ENCODE measurements around the gene LYSMD3. TPM values are rescaled to one million over a fixed set of nuclear protein-coding genes. Genes with fewer than 3 reads are reported as not detected.

The LYSMD3 gene
- polyA plus RNA-seq, 1 experiment, result 25.8 TPM

- Histone ChIP-seq H3K27me3 (ENCODE audit: control insufficient read depth, insufficient read depth, low read length) (peaks cover 20% of the 10 kb centered on the region), H3K9me3 (ENCODE audit: control insufficient read depth, insufficient read depth, low read length) (no peaks in the 10 kb centered on the region), H3K4me3 (ENCODE audit: low read depth, low read length) (no peak overlapping the region), H3K27ac (ENCODE audit: low read depth, low read length) (no peak overlapping the region)
- ChIA-PET CTCF (interaction anchor here (0.5 to 1.4 kb wide), 2 partner anchors 53 to 121 kb away, joined by 3 to 5 read pairs; no protein-coding TSS in a partner anchor), POLR2A (no interaction called here)
- DNase-seq (ENCODE audit: low read depth, low spot score), result no peak
- no peak for TF ChIP-seq CTCF (IDR thresholded peaks at IDR 0.05; ENCODE audit: low read depth, low read length)
Observed at GRCh38 chr5:90560771-90561170, 31.4 kb upstream of the LYSMD3 start.

GRCh38 chr5:90558344-90559192 lies 29.2 kb upstream of the LYSMD3 start, which contains the start of gene ADGRV1:
ADGRV1 (plus strand) TSS chr5:90558797; CDS start chr5:90558896, 99 bp downstream.
- no peaks in the 10 kb centered on the region for H3K9me3 ChIP-seq (ENCODE audit: control insufficient read depth, insufficient read depth, low read length)
- no peak within 1 kb of the TSS for H3K27ac ChIP-seq (ENCODE audit: low read depth, low read length)
- peaks cover 20% of the 10 kb centered on the region for H3K27me3 ChIP-seq (ENCODE audit: control insufficient read depth, insufficient read depth, low read length)
- peak within 1 kb of the TSS; percentile 31 for H3K4me3 ChIP-seq (ENCODE audit: low read depth, low read length)
- ChIA-PET CTCF (no interaction called here), POLR2A (no interaction called here)
- no peak for DNase-seq (ENCODE audit: low read depth, low spot score)
- no peak for TF ChIP-seq CTCF (IDR thresholded peaks at IDR 0.05; ENCODE audit: low read depth, low read length)

DNA sequence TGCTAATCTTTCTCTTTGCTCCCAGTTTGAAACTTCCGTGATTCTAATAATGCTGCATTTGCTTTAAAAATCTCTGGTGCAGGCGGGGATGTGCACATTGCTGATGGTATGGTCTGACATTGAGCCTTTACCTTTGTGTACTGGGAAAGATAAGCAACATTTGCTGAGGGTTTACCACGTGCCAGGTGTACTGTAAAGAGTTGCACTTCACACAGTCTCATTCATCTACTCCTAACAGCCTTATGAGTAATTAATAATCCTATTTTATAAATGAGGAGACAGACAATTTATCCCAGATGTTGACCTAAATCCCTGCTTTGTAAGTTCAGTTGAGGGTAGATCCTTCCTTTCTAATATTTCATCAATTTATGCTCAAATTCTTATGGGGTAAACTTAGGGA lies 28.5 kb upstream of the LYSMD3 start:
- no peak for TF ChIP-seq CTCF (IDR thresholded peaks at IDR 0.05; ENCODE audit: low read depth, low read length)
- no peak overlapping the region for H3K27ac ChIP-seq (ENCODE audit: low read depth, low read length)
- H3K27me3 ChIP-seq (ENCODE audit: control insufficient read depth, insufficient read depth, low read length), result peaks cover 20% of the 10 kb centered on the region
- ChIA-PET POLR2A (no interaction called here), CTCF (interaction anchor here (0.8 to 1.1 kb wide), 2 partner anchors 28 to 226 kb away, joined by 3 read pairs; no protein-coding TSS in a partner anchor)
- H3K4me3 ChIP-seq (ENCODE audit: low read depth, low read length), result no peak overlapping the region
- no peak for DNase-seq (ENCODE audit: low read depth, low spot score)
- no peaks in the 10 kb centered on the region for H3K9me3 ChIP-seq (ENCODE audit: control insufficient read depth, insufficient read depth, low read length)

GRCh38 chr5:90557391-90557790 lies 28.0 kb upstream of the LYSMD3 start:
- DNase-seq (ENCODE audit: low read depth, low spot score), result no peak
- Histone ChIP-seq H3K9me3 (ENCODE audit: control insufficient read depth, insufficient read depth, low read length) (no peaks in the 10 kb centered on the region), H3K4me3 (ENCODE audit: low read depth, low read length) (no peak overlapping the region), H3K27me3 (ENCODE audit: control insufficient read depth, insufficient read depth, low read length) (peaks cover 20% of the 10 kb centered on the region), H3K27ac (ENCODE audit: low read depth, low read length) (no peak overlapping the region)
- ChIA-PET POLR2A (no interaction called here), CTCF (interaction anchor here (0.8 to 1.1 kb wide), 2 partner anchors 27 to 227 kb away, joined by 3 read pairs; no protein-coding TSS in a partner anchor)
- TF ChIP-seq CTCF (IDR thresholded peaks at IDR 0.05; ENCODE audit: low read depth, low read length), result no peak

DNA sequence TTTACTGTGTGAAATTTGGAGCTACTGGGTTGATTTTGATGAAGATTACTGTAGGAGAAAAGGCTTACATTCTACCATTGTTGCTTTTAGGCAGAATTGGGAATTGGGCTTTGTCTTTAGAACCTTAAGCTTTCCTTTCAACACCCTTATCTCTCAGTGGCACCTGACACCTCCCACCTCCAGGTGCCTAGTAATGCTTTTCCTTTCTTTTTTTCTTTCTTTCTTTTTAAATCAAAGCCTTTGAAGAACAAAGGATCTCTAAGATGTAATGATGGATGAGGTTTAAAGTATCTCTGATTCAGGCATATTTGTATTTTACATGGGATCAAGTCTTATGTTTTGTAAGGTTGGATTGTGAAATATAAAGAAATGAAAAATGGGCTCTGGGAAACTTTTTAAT lies 26.3 kb upstream of the LYSMD3 start:
- no peak overlapping the region for H3K27ac ChIP-seq (ENCODE audit: low read depth, low read length)
- DNase-seq (ENCODE audit: low read depth, low spot score), result no peak
- POLR2A ChIA-PET, result no interaction called here
- no peak for TF ChIP-seq CTCF (IDR thresholded peaks at IDR 0.05; ENCODE audit: low read depth, low read length)
- peaks cover 20% of the 10 kb centered on the region for H3K27me3 ChIP-seq (ENCODE audit: control insufficient read depth, insufficient read depth, low read length)
- no peaks in the 10 kb centered on the region for H3K9me3 ChIP-seq (ENCODE audit: control insufficient read depth, insufficient read depth, low read length)
- CTCF ChIA-PET, result no interaction called here
- H3K4me3 ChIP-seq (ENCODE audit: low read depth, low read length), result no peak overlapping the region

Data from AG04450 (cell line).